Upper lobe of left lung (tissue), 6 donors: ENCODE results near the gene PHETA1. TPM values are rescaled to one million over a fixed set of nuclear protein-coding genes. Genes with fewer than 3 reads are reported as not detected.
"Not testable (repeated sequence)": the region's sequence is repeated elsewhere in the genome, so short reads cannot be mapped to it uniquely, and the experiment has no call there.

Experiments used
- ATAC-seq, 2 donors: fragments of 200-7000 bp; cut with Tn5 transposase; one replicate each; pipeline ENCODE4 v1.9.1; 2022; ENCODE audit warnings: mild to moderate bottlenecking in 2 of 2, moderate library complexity in 2 of 2; ENCODE audit not compliant: low FRiP score in 2 of 2
- DNase-seq, 2 donors: peaks; one replicate each; pipeline ENCODE4 v3.0.0-alpha.2; 2019 to 2020
- H3K27ac ChIP-seq, 4 donors: fragments of 200-600 bp; sonication (generic); one replicate each; pipeline ENCODE4 v1.5.1; 2016 to 2019
- H3K27me3 ChIP-seq, 4 donors: fragments of 200-600 bp; sonication (generic); one replicate each; pipeline ENCODE4 v1.5.1; 2017 to 2019
- H3K36me3 ChIP-seq, 4 donors: fragments of 200-600 bp; sonication (generic); one replicate each; pipeline ENCODE4 v1.5.1; 2016 to 2019
- H3K4me1 ChIP-seq, 4 donors: fragments of 200-600 bp; sonication (generic); one replicate each; pipeline ENCODE4 v1.5.1; 2018 to 2019
- H3K4me3 ChIP-seq, 4 donors: fragments of 200-600 bp; sonication (generic); one replicate each; pipeline ENCODE4 v1.5.1; 2017 to 2019; ENCODE audit warnings: mild to moderate bottlenecking in 2 of 4, moderate library complexity in 1 of 4
- H3K9me3 ChIP-seq, 4 donors: fragments of 200-600 bp; sonication (generic); one replicate each; pipeline ENCODE4 v1.5.1; 2018 to 2019
- CTCF ChIP-seq, 6 experiments: fragments of 450-650 bp in 4 of 6; fragments of 200-600 bp in 2 of 6; sonication (generic) in 2 of 6; IDR thresholded peaks; one replicate each; pipeline ENCODE4 v1.5.1; 2016 to 2019; ENCODE audit warnings: antibody characterized with exemption in 6 of 6
- EP300 ChIP-seq, 4 donors: sonication (generic); formaldehyde crosslinking; IDR thresholded peaks; one replicate each; pipeline ENCODE4 v1.5.1; 2017; ENCODE audit warnings: antibody characterized with exemption in 4 of 4, control low read depth in 2 of 4
- POLR2A ChIP-seq, 4 donors: fragments of 450-650 bp; IDR thresholded peaks; one replicate each; pipeline ENCODE4 v1.5.1; 2016 to 2017; ENCODE audit warnings: antibody characterized with exemption in 4 of 4, mild to moderate bottlenecking in 2 of 4
- POLR2AphosphoS5 ChIP-seq, 2 donors: sonication (generic); formaldehyde crosslinking; IDR thresholded peaks; one replicate each; pipeline ENCODE4 v1.5.1; 2017; ENCODE audit warnings: antibody characterized with exemption in 2 of 2
- WGBS, 2 donors: methylation state at CpG; one replicate each; pipeline ENCODE4 v1.1.5; 2017 to 2018; 5-methylcytosine and 5-hydroxymethylcytosine counted together
- total RNA-seq, 6 donors: library from RNA; depleted of rRNA in 4 of 6; stranded (reverse); fragments of >200 nt in 4 of 6; gene quantifications; one replicate each; pipeline versions ENCODE4 v1.1.0 to v1.2.1, GENCODE V29; 2016 to 2021
- donor health status: DM: no; HTN: no; CAD: no; lungs with moderate emphysema.
- donor health status: DM: no; HTN: yes; CAD: no; lungs with severe emphysema.

Gene PHETA1
- total RNA-seq, 6 donors from 2014 or later: 9.1 to 24.6 (median 21.2) TPM

GRCh38 chr12:111343181-111343580 lies 25.7 kb downstream of the PHETA1 start:
- no peak for DNase-seq
- Histone ChIP-seq H3K9me3 (peaks cover 2 to 10% (median 6%) of the 10 kb centered on the region in 4 donors), H3K36me3 (no peaks in the 10 kb centered on the region), H3K4me1 (no peaks in the 10 kb centered on the region), H3K27ac (no peak overlapping the region), H3K4me3 (no peak overlapping the region), H3K27me3 (no peaks in the 10 kb centered on the region)
- no peak for ATAC-seq
- TF ChIP-seq POLR2A (IDR thresholded peaks at IDR 0.05): no peak
- no peak for TF ChIP-seq POLR2AphosphoS5 (IDR thresholded peaks at IDR 0.05)
- no peak for TF ChIP-seq CTCF (IDR thresholded peaks at IDR 0.05)
- no peak for TF ChIP-seq EP300 (IDR thresholded peaks at IDR 0.05)
- WGBS, 2 donors: 67 to 94% methylated on average over 1 of the region's 1 CpG

GRCh38 chr12:111342376-111342775 lies 26.5 kb downstream of the PHETA1 start:
- no peak overlapping the region for H3K4me3 ChIP-seq
- TF ChIP-seq POLR2A (IDR thresholded peaks at IDR 0.05): no peak
- no peak for TF ChIP-seq EP300 (IDR thresholded peaks at IDR 0.05)
- no peak for TF ChIP-seq POLR2AphosphoS5 (IDR thresholded peaks at IDR 0.05)
- TF ChIP-seq CTCF (IDR thresholded peaks at IDR 0.05): no peak
- WGBS, 2 donors: 87 to 90% methylated on average over 8 of the region's 8 CpGs

GRCh38 chr12:111341426-111342065 lies 27.3 kb downstream of the PHETA1 start:
- H3K9me3 ChIP-seq: no peaks in the 10 kb centered on the region
- no peak for TF ChIP-seq POLR2AphosphoS5 (IDR thresholded peaks at IDR 0.05)
- no peak for TF ChIP-seq POLR2A (IDR thresholded peaks at IDR 0.05)
- ATAC-seq (peak in 1 of 2 donors; percentile 53), DNase-seq (no peak)
- no peaks in the 10 kb centered on the region for H3K36me3 ChIP-seq
- no peaks in the 10 kb centered on the region for H3K4me1 ChIP-seq
- WGBS, 2 donors: 76 to 87% methylated on average over 7 to 17 of the region's 20 CpGs
- H3K27me3 ChIP-seq: no peaks in the 10 kb centered on the region
- no peak overlapping the region for H3K4me3 ChIP-seq
- H3K27ac ChIP-seq: no peak overlapping the region

More at GRCh38 chr12:111342376-111342775, 26.5 kb downstream of the PHETA1 start:
- ATAC-seq (no peak), DNase-seq (no peak)
- no peaks in the 10 kb centered on the region for H3K27me3 ChIP-seq
- no peak overlapping the region for H3K27ac ChIP-seq
- no peaks in the 10 kb centered on the region for H3K4me1 ChIP-seq
- no peaks in the 10 kb centered on the region for H3K36me3 ChIP-seq
- peaks cover 0 to 2% (median under 1%) of the 10 kb centered on the region in 4 donors for H3K9me3 ChIP-seq

GRCh38 chr12:111340680-111341079 lies 28.2 kb downstream of the PHETA1 start:
- not testable (repeated sequence) for ATAC-seq, H3K27me3 ChIP-seq, H3K4me3 ChIP-seq, H3K4me1 ChIP-seq, DNase-seq, H3K36me3 ChIP-seq, H3K27ac ChIP-seq, H3K9me3 ChIP-seq
- 67 to 69% methylated on average over 8 of the region's 8 CpGs for WGBS, 2 donors

GRCh38 chr12:111340231-111340630 lies 28.7 kb downstream of the PHETA1 start:
- Histone ChIP-seq H3K9me3 (no peaks in the 10 kb centered on the region), H3K36me3 (no peaks in the 10 kb centered on the region), H3K4me1 (no peaks in the 10 kb centered on the region), H3K4me3 (no peak overlapping the region), H3K27ac (no peak overlapping the region), H3K27me3 (no peaks in the 10 kb centered on the region)
- TF ChIP-seq EP300 (IDR thresholded peaks at IDR 0.05) (no peak), POLR2A (IDR thresholded peaks at IDR 0.05) (no peak), POLR2AphosphoS5 (IDR thresholded peaks at IDR 0.05) (no peak), CTCF (IDR thresholded peaks at IDR 0.05) (no peak)
- ATAC-seq (no peak), DNase-seq (no peak)
- 87 to 100% methylated on average over 1 of the region's 1 CpG for WGBS, 2 donors

GRCh38 chr12:111339321-111339938 lies 29.5 kb downstream of the PHETA1 start:
- Histone ChIP-seq H3K36me3 (no peaks in the 10 kb centered on the region), H3K4me3 (no peak overlapping the region), H3K27me3 (no peaks in the 10 kb centered on the region), H3K9me3 (no peaks in the 10 kb centered on the region), H3K4me1 (no peaks in the 10 kb centered on the region), H3K27ac (no peak overlapping the region)
- no peak for ATAC-seq
- TF ChIP-seq POLR2AphosphoS5 (IDR thresholded peaks at IDR 0.05) (no peak), CTCF (IDR thresholded peaks at IDR 0.05) (no peak), EP300 (IDR thresholded peaks at IDR 0.05) (no peak), POLR2A (IDR thresholded peaks at IDR 0.05) (no peak)
- no peak for DNase-seq
- WGBS, 2 donors: 65 to 76% methylated on average over 7 of the region's 7 CpGs
